Measurements from ENCODE around the gene C17orf107. TPM values are rescaled to one million over a fixed set of nuclear protein-coding genes. Genes with fewer than 3 reads are reported as not detected.
"Not testable (repeated sequence)": the region's sequence is repeated elsewhere in the genome, so short reads cannot be mapped to it uniquely, and the experiment has no call there.

The C17orf107 gene
- total RNA-seq (2014; rRNA removed; shearing (Covaris generic); ENCODE audit: low replicate concordance) = 0.16 and 0.94 TPM in 2 replicates

GRCh38 chr17:4899341-4900230 is at the start of gene C17orf107:
Gene C17orf107, plus strand, starts transcription at chr17:4899536. Its CDS starts 227 bp downstream, at chr17:4899763.
- no peaks in the 10 kb centered on the region for H3K36me3 ChIP-seq
- no peaks in the 10 kb centered on the region for H3K9me3 ChIP-seq
- H3K4me3 ChIP-seq = no peak within 1 kb of the TSS
- H3K27me3 ChIP-seq = no peaks in the 10 kb centered on the region
- no peak for DNase-seq

- no peaks in the 10 kb centered on the region for H3K27me3 ChIP-seq
- H3K9me3 ChIP-seq = no peaks in the 10 kb centered on the region
Observed at GRCh38 chr17:4850246-4850645, 49.1 kb upstream of the C17orf107 start.

GRCh38 chr17:4851084-4851483 is 48.3 kb upstream of the C17orf107 start:
- Histone ChIP-seq H3K27me3 (no peaks in the 10 kb centered on the region), H3K9me3 (no peaks in the 10 kb centered on the region), H3K4me3 (no peak overlapping the region), H3K36me3 (no peaks in the 10 kb centered on the region)
- no peak for DNase-seq

More at GRCh38 chr17:4850246-4850645, 49.1 kb upstream of the C17orf107 start:
- DNase-seq = no peak
- no peak overlapping the region for H3K4me3 ChIP-seq
- no peaks in the 10 kb centered on the region for H3K36me3 ChIP-seq

- peak; percentile 11 for DNase-seq
- H3K36me3 ChIP-seq = no peaks in the 10 kb centered on the region
- H3K27me3 ChIP-seq = no peaks in the 10 kb centered on the region
- H3K4me3 ChIP-seq = no peak overlapping the region
- H3K9me3 ChIP-seq = no peaks in the 10 kb centered on the region
Observed at GRCh38 chr17:4852567-4853207, 46.6 kb upstream of the C17orf107 start.

GRCh38 chr17:4853208-4853671 is 46.1 kb upstream of the C17orf107 start:
- Histone ChIP-seq H3K36me3 (no peaks in the 10 kb centered on the region), H3K9me3 (no peaks in the 10 kb centered on the region), H3K27me3 (no peaks in the 10 kb centered on the region), H3K4me3 (no peak overlapping the region)
- no peak for DNase-seq

- peaks cover 1% of the 10 kb centered on the region; the same call in 1 of the 2 replicates for H3K36me3 ChIP-seq
- H3K9me3 ChIP-seq = no peaks in the 10 kb centered on the region
- H3K27me3 ChIP-seq = no peaks in the 10 kb centered on the region
- H3K4me3 ChIP-seq = no peak overlapping the region
- DNase-seq = no peak
Observed at GRCh38 chr17:4854111-4854681, 45.1 kb upstream of the C17orf107 start.

- no peak for DNase-seq
- no peaks in the 10 kb centered on the region for H3K27me3 ChIP-seq
- H3K36me3 ChIP-seq = peaks cover 3% of the 10 kb centered on the region; the same call in 1 of the 2 replicates
- no peak overlapping the region for H3K4me3 ChIP-seq
- H3K9me3 ChIP-seq = no peaks in the 10 kb centered on the region
Observed at GRCh38 chr17:4856271-4856936, 42.9 kb upstream of the C17orf107 start.

- Histone ChIP-seq H3K4me3 (no peak overlapping the region), H3K36me3 (peaks cover 3% of the 10 kb centered on the region; the same call in 1 of the 2 replicates), H3K9me3 (no peaks in the 10 kb centered on the region), H3K27me3 (no peaks in the 10 kb centered on the region)
- no peak for DNase-seq
Observed at GRCh38 chr17:4856937-4857314, 42.4 kb upstream of the C17orf107 start.

- H3K36me3 ChIP-seq, H3K27me3 ChIP-seq, H3K9me3 ChIP-seq, DNase-seq, H3K4me3 ChIP-seq: not testable (repeated sequence)
Observed at GRCh38 chr17:4857347-4857746, 42.0 kb upstream of the C17orf107 start.

- DNase-seq = no peak
- Histone ChIP-seq H3K9me3 (no peaks in the 10 kb centered on the region), H3K27me3 (no peaks in the 10 kb centered on the region), H3K4me3 (no peak overlapping the region), H3K36me3 (peaks cover 3% of the 10 kb centered on the region; the same call in 1 of the 2 replicates)
Observed at GRCh38 chr17:4858068-4858881, 41.1 kb upstream of the C17orf107 start.

- peak; percentile 41 for DNase-seq
- Histone ChIP-seq H3K4me3 (no peak overlapping the region), H3K9me3 (no peaks in the 10 kb centered on the region), H3K27me3 (no peaks in the 10 kb centered on the region), H3K36me3 (peaks cover 3% of the 10 kb centered on the region; the same call in 1 of the 2 replicates)
Observed at GRCh38 chr17:4858882-4859260, 40.5 kb upstream of the C17orf107 start.

- no peak for DNase-seq
- H3K9me3 ChIP-seq = no peaks in the 10 kb centered on the region
- H3K36me3 ChIP-seq = peaks cover 3% of the 10 kb centered on the region; the same call in 1 of the 2 replicates
- H3K27me3 ChIP-seq = no peaks in the 10 kb centered on the region
- H3K4me3 ChIP-seq = no peak overlapping the region
Observed at GRCh38 chr17:4859816-4860625, 39.3 kb upstream of the C17orf107 start.

GRCh38 chr17:4860651-4861050 is 38.7 kb upstream of the C17orf107 start:
- H3K4me3 ChIP-seq = no peak overlapping the region
- DNase-seq = no peak
- no peaks in the 10 kb centered on the region for H3K9me3 ChIP-seq
- no peaks in the 10 kb centered on the region for H3K27me3 ChIP-seq
- peaks cover 3% of the 10 kb centered on the region; the same call in 1 of the 2 replicates for H3K36me3 ChIP-seq

- no peaks in the 10 kb centered on the region for H3K27me3 ChIP-seq
- DNase-seq = no peak
- no peak overlapping the region for H3K4me3 ChIP-seq
- H3K9me3 ChIP-seq = no peaks in the 10 kb centered on the region
- H3K36me3 ChIP-seq = peaks cover 3% of the 10 kb centered on the region; the same call in 1 of the 2 replicates
Observed at GRCh38 chr17:4861052-4861451, 38.3 kb upstream of the C17orf107 start.

- no peak for DNase-seq
- Histone ChIP-seq H3K36me3 (peaks cover 3% of the 10 kb centered on the region; the same call in 1 of the 2 replicates), H3K9me3 (no peaks in the 10 kb centered on the region), H3K4me3 (no peak overlapping the region), H3K27me3 (no peaks in the 10 kb centered on the region)
Observed at GRCh38 chr17:4862720-4863119, 36.6 kb upstream of the C17orf107 start.

Data from MG63 (cell line).